ENCODE measurements around the gene NDE1. TPM values are rescaled to one million over a fixed set of nuclear protein-coding genes. Genes with fewer than 3 reads are reported as not detected.

The NDE1 gene
- total RNA-seq, 1 donor from 2014 or later = 42.5 TPM

- Mint-ChIP-seq H3K9me3 (ENCODE audit: low read depth) (no peaks in the 10 kb centered on the region), H3K4me1 (ENCODE audit: low read depth) (no peaks in the 10 kb centered on the region), H3K4me3 (ENCODE audit: low read depth) (no peak overlapping the region), H3K36me3 (ENCODE audit: insufficient read depth) (no peaks in the 10 kb centered on the region), H3K27me3 (no peaks in the 10 kb centered on the region), H3K27ac (no peak overlapping the region)
- DNase-seq (ENCODE audit: low spot score, unreplicated experiment) = no peak
- TF ChIP-seq, protein P1, sequence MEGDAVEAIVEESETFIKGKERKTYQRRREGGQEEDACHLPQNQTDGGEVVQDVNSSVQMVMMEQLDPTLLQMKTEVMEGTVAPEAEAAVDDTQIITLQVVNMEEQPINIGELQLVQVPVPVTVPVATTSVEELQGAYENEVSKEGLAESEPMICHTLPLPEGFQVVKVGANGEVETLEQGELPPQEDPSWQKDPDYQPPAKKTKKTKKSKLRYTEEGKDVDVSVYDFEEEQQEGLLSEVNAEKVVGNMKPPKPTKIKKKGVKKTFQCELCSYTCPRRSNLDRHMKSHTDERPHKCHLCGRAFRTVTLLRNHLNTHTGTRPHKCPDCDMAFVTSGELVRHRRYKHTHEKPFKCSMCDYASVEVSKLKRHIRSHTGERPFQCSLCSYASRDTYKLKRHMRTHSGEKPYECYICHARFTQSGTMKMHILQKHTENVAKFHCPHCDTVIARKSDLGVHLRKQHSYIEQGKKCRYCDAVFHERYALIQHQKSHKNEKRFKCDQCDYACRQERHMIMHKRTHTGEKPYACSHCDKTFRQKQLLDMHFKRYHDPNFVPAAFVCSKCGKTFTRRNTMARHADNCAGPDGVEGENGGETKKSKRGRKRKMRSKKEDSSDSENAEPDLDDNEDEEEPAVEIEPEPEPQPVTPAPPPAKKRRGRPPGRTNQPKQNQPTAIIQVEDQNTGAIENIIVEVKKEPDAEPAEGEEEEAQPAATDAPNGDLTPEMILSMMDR (IDR thresholded peaks at IDR 0.05; ENCODE audit: unreplicated experiment) = no peak
Measured at GRCh38 chr16:15714393-15715172, 64.5 kb downstream of the NDE1 start.

GRCh38 chr16:15715221-15715620, 65.2 kb downstream of the NDE1 start:
- H3K4me3 Mint-ChIP-seq (ENCODE audit: low read depth) = no peak overlapping the region
- H3K4me1 Mint-ChIP-seq (ENCODE audit: low read depth) = no peaks in the 10 kb centered on the region
- H3K27me3 Mint-ChIP-seq = no peaks in the 10 kb centered on the region
- H3K27ac Mint-ChIP-seq = no peak overlapping the region
- DNase-seq (ENCODE audit: low spot score, unreplicated experiment) = no peak
- no peaks in the 10 kb centered on the region for H3K36me3 Mint-ChIP-seq (ENCODE audit: insufficient read depth)
- TF ChIP-seq, protein P1 (IDR thresholded peaks at IDR 0.05; ENCODE audit: unreplicated experiment) = no peak
- H3K9me3 Mint-ChIP-seq (ENCODE audit: low read depth) = no peaks in the 10 kb centered on the region

GRCh38 chr16:15716694-15717447, 66.8 kb downstream of the NDE1 start:
- TF ChIP-seq, protein P1 (IDR thresholded peaks at IDR 0.05; ENCODE audit: unreplicated experiment) = no peak
- H3K4me1 Mint-ChIP-seq (ENCODE audit: low read depth) = no peaks in the 10 kb centered on the region
- H3K9me3 Mint-ChIP-seq (ENCODE audit: low read depth) = no peaks in the 10 kb centered on the region
- H3K27me3 Mint-ChIP-seq = no peaks in the 10 kb centered on the region
- no peaks in the 10 kb centered on the region for H3K36me3 Mint-ChIP-seq (ENCODE audit: insufficient read depth)
- H3K4me3 Mint-ChIP-seq (ENCODE audit: low read depth) = no peak overlapping the region
- no peak overlapping the region for H3K27ac Mint-ChIP-seq
- DNase-seq (ENCODE audit: low spot score, unreplicated experiment) = no peak

GRCh38 chr16:15721018-15721417, 71.0 kb downstream of the NDE1 start:
- Mint-ChIP-seq H3K9me3 (ENCODE audit: low read depth) (no peaks in the 10 kb centered on the region), H3K4me3 (ENCODE audit: low read depth) (no peak overlapping the region), H3K4me1 (ENCODE audit: low read depth) (no peaks in the 10 kb centered on the region), H3K27me3 (no peaks in the 10 kb centered on the region), H3K36me3 (ENCODE audit: insufficient read depth) (peaks cover 6% of the 10 kb centered on the region), H3K27ac (no peak overlapping the region)
- DNase-seq (ENCODE audit: low spot score, unreplicated experiment) = no peak
- TF ChIP-seq, protein P1 (IDR thresholded peaks at IDR 0.05; ENCODE audit: unreplicated experiment) = no peak

DNA sequence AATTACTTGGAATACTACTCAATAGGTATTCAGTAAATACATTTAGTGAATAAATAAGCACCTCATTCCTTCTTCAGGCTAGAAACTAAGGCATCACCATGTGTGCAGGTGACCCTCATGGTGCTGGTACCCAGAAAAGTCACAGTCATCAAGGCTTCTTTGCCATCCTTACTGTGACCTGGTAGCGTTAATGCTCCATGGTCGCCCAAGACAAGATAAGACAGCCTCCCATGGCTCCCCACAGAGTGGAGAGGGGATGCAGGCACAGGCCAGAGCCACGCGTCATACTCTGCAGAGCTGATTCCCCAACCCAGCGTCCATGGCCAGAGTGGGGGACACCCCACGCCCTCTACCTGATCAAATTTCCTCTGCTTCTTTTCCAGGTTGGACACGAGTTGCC, 73.8 kb downstream of the NDE1 start:
- no peak for DNase-seq (ENCODE audit: low spot score, unreplicated experiment)
- Mint-ChIP-seq H3K27me3 (no peaks in the 10 kb centered on the region), H3K4me1 (ENCODE audit: low read depth) (peaks cover 1% of the 10 kb centered on the region), H3K9me3 (ENCODE audit: low read depth) (no peaks in the 10 kb centered on the region), H3K4me3 (ENCODE audit: low read depth) (no peak overlapping the region), H3K36me3 (ENCODE audit: insufficient read depth) (peaks cover 6% of the 10 kb centered on the region), H3K27ac (no peak overlapping the region)
- TF ChIP-seq, protein P1 (IDR thresholded peaks at IDR 0.05; ENCODE audit: unreplicated experiment) = no peak
